ENCODE measurements around the gene PXDN.

DNA sequence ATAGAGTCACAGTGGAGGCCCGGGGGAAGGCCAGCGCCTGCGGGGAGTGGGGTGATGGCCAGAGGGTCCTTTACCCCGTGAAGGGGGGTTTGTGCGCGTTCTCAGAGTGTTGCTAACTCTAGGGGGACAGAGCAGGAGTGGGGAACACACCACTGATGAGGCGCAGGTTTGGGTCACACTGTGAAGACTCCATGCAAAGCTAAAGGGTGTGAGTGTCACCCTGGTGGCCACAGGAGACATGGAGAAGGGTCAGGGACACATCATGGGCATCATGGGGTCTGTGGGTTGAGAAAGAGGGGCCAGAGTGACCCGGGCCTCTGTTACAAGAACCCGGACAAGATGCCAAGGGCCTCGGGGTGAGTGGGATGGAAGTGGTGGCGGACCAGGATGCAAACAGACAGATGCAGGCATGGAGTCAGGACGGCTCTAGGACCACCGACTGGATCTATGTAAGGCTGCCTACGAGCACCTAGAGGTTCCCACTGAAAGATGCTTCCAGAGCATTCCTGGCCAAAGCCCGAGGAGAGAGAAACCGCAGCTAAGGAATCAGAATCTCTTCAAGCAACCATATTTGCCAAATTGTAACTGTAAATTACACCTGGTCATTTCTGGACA is 84.3 kb downstream of the PXDN start:
- TF ChIP-seq GATA2 (IDR thresholded peaks at IDR 0.05; ENCODE audit: low read depth, low read length): no peak
- no peak for TF ChIP-seq GATA3 (IDR thresholded peaks at IDR 0.05; ENCODE audit: low read depth, low read length)
